HCT116 (cell line): Measurements from ENCODE around the gene RBM26. TPM values are rescaled to one million over a fixed set of nuclear protein-coding genes. Genes with fewer than 3 reads are reported as not detected.

Experiments used
- ATAC-seq: fragments of 200-7000 bp; cut with Tn5 transposase; 2 replicates; pipeline ENCODE4 v1.9.1; 2020; ENCODE audit warnings: mild to moderate bottlenecking, moderate library complexity
- BruUV-seq: library from RNA; stranded (reverse); fragments of 400-500 nt; replicated peaks from 2 replicates; lab custom pipeline; 2021; lab: Mats Ljungman, UMichigan
- CTCF ChIA-PET: fragments of 300-600 bp; sonication (Branson Sonifier 250); formaldehyde crosslinking; loops from one replicate; lab custom pipeline; 2021; ENCODE audit warnings: antibody characterized with exemption; lab: Charles Lee
- POLR2A ChIA-PET: fragments of 300-600, 350-600 bp; sonication (Branson Sonifier 250); formaldehyde crosslinking; loops from one replicate; lab custom pipeline; 2021; ENCODE audit warnings: antibody characterized with exemption; lab: Charles Lee
- RAD21 ChIA-PET, 2 experiments: fragments of 300-600 bp; sonication (Branson Sonifier 250); formaldehyde crosslinking; loops; one replicate each; lab custom pipeline; 2023; ENCODE audit warnings: low total read pairs in 2 of 2; ENCODE audit not compliant: uncharacterized antibody in 2 of 2, unreplicated experiment in 2 of 2, low non-redundant PET in 1 of 2; lab: Charles Lee
- DNase-seq: peaks from one replicate; pipeline ENCODE4 v3.0.0-alpha.2; 2010; ENCODE audit warnings: low read depth, low spot score
- H2AFZ ChIP-seq: fragments of 200-600 bp; shearing (Covaris generic), sonication (generic); 2 replicates; pipeline ENCODE4 v1.6.1; 2017; ENCODE audit warnings: low read depth, mixed run types, mixed read lengths, antibody characterized with exemption, low read length; ENCODE audit not compliant: poor library complexity, severe bottlenecking
- H3K27ac ChIP-seq: 2 replicates; pipeline ENCODE4 v1.5.1; 2012; ENCODE audit warnings: low read depth, low read length
- H3K27me3 ChIP-seq: fragments of 200-600 bp; sonication (generic); 2 replicates; pipeline ENCODE4 v1.6.1; 2016; ENCODE audit warnings: mixed run types, low read length, mixed read lengths; ENCODE audit not compliant: insufficient read depth
- H3K36me3 ChIP-seq, 2 experiments: fragments of 200-500 bp in 1 of 2; fragments of 200-600 bp in 1 of 2; sonication (Bioruptor generic) in 1 of 2; sonication (generic) in 1 of 2; 2 replicates each; pipeline versions ENCODE4 v1.5.1 to v1.6.1; 2014 to 2016; ENCODE audit warnings: low read length in 2 of 2, inconsistent platforms in 1 of 2, mixed read lengths in 1 of 2, mixed run types in 1 of 2; ENCODE audit not compliant: insufficient read depth in 2 of 2, control insufficient read depth in 1 of 2
- H3K4me1 ChIP-seq, 2 experiments: fragments of 200-600 bp in 1 of 2; sonication (generic) in 1 of 2; 2 replicates each; pipeline versions ENCODE4 v1.5.1 to v1.6.1; 2012 to 2017; ENCODE audit warnings: low read length in 2 of 2, inconsistent platforms in 1 of 2, mild to moderate bottlenecking in 1 of 2, mixed read lengths in 1 of 2, mixed run types in 1 of 2, moderate library complexity in 1 of 2; ENCODE audit not compliant: insufficient read depth in 2 of 2, control insufficient read depth in 1 of 2
- H3K4me2 ChIP-seq: fragments of 200-600 bp; sonication (generic); 2 replicates; pipeline ENCODE4 v1.6.1; 2017; ENCODE audit warnings: mixed run types, low read length, mixed read lengths
- H3K4me3 ChIP-seq, 2 experiments: fragments of 200-600 bp in 1 of 2; sonication (generic) in 1 of 2; replicated peaks in 1 of 2; 2 replicates each; pipeline ENCODE4 v1.5.1; 2011 to 2016; ENCODE audit warnings: low read length in 2 of 2, control low read depth in 1 of 2, low read depth in 1 of 2, mild to moderate bottlenecking in 1 of 2, mixed read lengths in 1 of 2, mixed run types in 1 of 2
- H3K79me2 ChIP-seq: fragments of 200-600 bp; sonication (generic); 2 replicates; pipeline ENCODE4 v1.6.1; 2017; ENCODE audit warnings: mild to moderate bottlenecking, mixed run types, low read length, moderate library complexity, mixed read lengths; ENCODE audit not compliant: insufficient read depth
- H3K9ac ChIP-seq: fragments of 200-600 bp; sonication (generic); 2 replicates; pipeline ENCODE4 v1.6.1; 2016; ENCODE audit warnings: low read length, mixed read lengths
- H3K9me2 ChIP-seq: fragments of 200-600 bp; sonication (generic), shearing (Covaris generic); 2 replicates; pipeline ENCODE4 v1.6.1; 2017; ENCODE audit warnings: mixed run types, mild to moderate bottlenecking, moderate library complexity; ENCODE audit not compliant: insufficient read depth
- H3K9me3 ChIP-seq, 2 experiments: fragments of 200-500 bp in 1 of 2; fragments of 200-600 bp in 1 of 2; sonication (Bioruptor generic) in 1 of 2; sonication (generic) in 1 of 2; 2 replicates each; pipeline ENCODE4 v1.6.1; 2014 to 2017; ENCODE audit warnings: low read length in 2 of 2, mixed read lengths in 2 of 2, inconsistent platforms in 1 of 2, low read depth in 1 of 2, mild to moderate bottlenecking in 1 of 2, mixed run types in 1 of 2, moderate library complexity in 1 of 2; ENCODE audit not compliant: control insufficient read depth in 1 of 2, insufficient read depth in 1 of 2
- H4K20me1 ChIP-seq: fragments of 200-600 bp; sonication (generic), shearing (Covaris generic); 2 replicates; pipeline ENCODE4 v1.6.1; 2017; ENCODE audit warnings: mixed run types, mild to moderate bottlenecking, moderate library complexity; ENCODE audit not compliant: insufficient read depth
- ATF3 ChIP-seq: IDR thresholded peaks from 2 replicates; pipeline ENCODE4 v1.6.1; 2012
- CBX3 ChIP-seq: IDR thresholded peaks from 2 replicates; pipeline ENCODE4 v1.6.1; 2012; ENCODE audit warnings: low read depth
- CEBPB ChIP-seq: IDR thresholded peaks from 2 replicates; pipeline ENCODE4 v1.6.1; 2012; ENCODE audit warnings: low read depth
- ELF1 ChIP-seq: IDR thresholded peaks from 2 replicates; pipeline ENCODE4 v1.6.1; 2012; ENCODE audit warnings: low read depth, borderline replicate concordance
- EZH2phosphoT487 ChIP-seq: fragments of 200-600 bp; IDR thresholded peaks from 2 replicates; pipeline ENCODE4 v1.6.1; 2018; ENCODE audit warnings: antibody characterized with exemption, borderline replicate concordance
- JUND ChIP-seq: IDR thresholded peaks from 2 replicates; pipeline ENCODE4 v1.6.1; 2012
- MAX ChIP-seq: IDR thresholded peaks from 2 replicates; pipeline ENCODE4 v1.6.1; 2012
- SIN3A ChIP-seq: IDR thresholded peaks from 2 replicates; pipeline ENCODE4 v1.6.1; 2012; ENCODE audit warnings: low read depth
- SP1 ChIP-seq: IDR thresholded peaks from 2 replicates; pipeline ENCODE4 v1.6.1; 2012; ENCODE audit warnings: low read depth
- TCF7L2 ChIP-seq: IDR thresholded peaks from 2 replicates; pipeline ENCODE4 v1.7.0; 2011; ENCODE audit warnings: borderline replicate concordance, inconsistent platforms; ENCODE audit not compliant: insufficient read depth, insufficient read length; ENCODE audit errors: extremely low read depth
- YY1 ChIP-seq: IDR thresholded peaks from 2 replicates; pipeline ENCODE4 v1.6.1; 2011; ENCODE audit warnings: low read length, low read depth, moderate library complexity, mild to moderate bottlenecking; ENCODE audit not compliant: insufficient replicate concordance; ENCODE audit errors: extremely low read depth
- ZNF274 ChIP-seq: fragments of 200-500 bp; sonication (Bioruptor generic); IDR thresholded peaks from 2 replicates; pipeline ENCODE4 v1.6.1; 2014; ENCODE audit warnings: mild to moderate bottlenecking, low read depth, low read length, inconsistent platforms
- intact Hi-C: fragments of 100-400 bp; cut with micrococcal nuclease; formaldehyde crosslinking; loops from 2 replicates; pipeline ENCODE4 v1.10.0; 2022
- total RNA-seq: library from RNA; stranded (reverse); gene quantifications from one replicate; pipeline ENCODE4 v1.2.1, GENCODE V29; 2021; ENCODE audit not compliant: unreplicated experiment
- TF ChIP-seq, protein P1 (sequence below), 3 experiments: fragments of 200-600 bp in 1 of 3; sonication (generic) in 1 of 3; IDR thresholded peaks in 2 of 3; conservative IDR thresholded peaks in 1 of 3; 2 replicates each; pipeline ENCODE4 v1.5.1; 2012 to 2017; ENCODE audit warnings: low read depth in 2 of 3, low read length in 2 of 3, antibody characterized with exemption in 1 of 3, borderline replicate concordance in 1 of 3, control low read depth in 1 of 3, mild to moderate bottlenecking in 1 of 3, mixed read lengths in 1 of 3, mixed run types in 1 of 3, moderate library complexity in 1 of 3; ENCODE audit not compliant: insufficient read depth in 1 of 3

RBM26 gene
- total RNA-seq, 1 experiment from 2014 or later = 52.5 TPM

DNA sequence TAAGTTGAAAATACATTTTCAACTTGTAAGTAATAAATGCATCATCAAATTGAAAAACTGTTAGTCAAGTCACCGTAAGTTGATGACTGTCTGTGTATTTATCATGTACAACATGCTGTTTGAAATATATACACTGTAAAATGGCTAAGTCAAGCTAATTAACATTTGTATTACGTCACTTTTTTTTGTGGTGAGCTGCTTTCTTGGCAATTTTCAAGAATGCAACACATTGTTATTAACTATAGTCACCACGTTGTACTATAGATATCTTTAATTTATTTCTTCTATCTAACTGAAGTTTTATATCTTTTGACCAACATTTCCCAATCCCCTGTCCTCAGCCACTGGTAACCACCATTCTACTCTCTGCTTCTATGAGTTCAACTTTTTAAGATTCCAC, 57.0 kb downstream of the RBM26 start:
- H3K4me2 ChIP-seq = no peak overlapping the region
- H4K20me1 ChIP-seq = peaks cover 7% of the 10 kb centered on the region; the same call in 1 of the 2 replicates
- H2AFZ ChIP-seq = no peak overlapping the region
- DNase-seq (no peak), ATAC-seq (no peak)
- no peaks in the 10 kb centered on the region for H3K4me1 ChIP-seq
- POLR2A ChIA-PET = no interaction called here
- no peak overlapping the region for H3K27ac ChIP-seq
- H3K9me3 ChIP-seq = no peaks in the 10 kb centered on the region
- H3K4me3 ChIP-seq = no peak overlapping the region
- H3K79me2 ChIP-seq = peaks cover 56% of the 10 kb centered on the region
- no peaks in the 10 kb centered on the region for H3K9me2 ChIP-seq
- CTCF ChIA-PET = interaction anchor here (1.5 to 1.6 kb wide), 2 partner anchors 42 to 192 kb away, joined by 4 to 5 read pairs; no protein-coding TSS in a partner anchor
- intact Hi-C loops = no loop called here
- RAD21 ChIA-PET = no interaction called here
- no peak for TF ChIP-seq CBX3
- TF ChIP-seq ATF3 = no peak
- no peak for TF ChIP-seq ZNF274
- TF ChIP-seq, all 23 proteins: peak for 0
- Histone ChIP-seq H3K27me3 (no peaks in the 10 kb centered on the region), H3K36me3 (peaks cover 17 to 35% of the 10 kb centered on the region in 2 experiments), H3K9ac (no peak overlapping the region)
- BruUV-seq = no TSS peak

- Histone ChIP-seq H3K27ac (no peak overlapping the region), H3K9me2 (no peaks in the 10 kb centered on the region), H3K27me3 (no peaks in the 10 kb centered on the region), H3K4me2 (no peak overlapping the region), H3K36me3 (peaks cover 24 to 34% of the 10 kb centered on the region in 2 experiments), H3K79me2 (peaks cover 51% of the 10 kb centered on the region), H3K9me3 (no peaks in the 10 kb centered on the region), H3K9ac (no peak overlapping the region), H3K4me3 (no peak overlapping the region), H3K4me1 (no peaks in the 10 kb centered on the region), H2AFZ (no peak overlapping the region), H4K20me1 (peaks cover 7% of the 10 kb centered on the region; the same call in 1 of the 2 replicates)
- intact Hi-C loops = no loop called here
- DNase-seq = no peak
- RAD21 ChIA-PET = no interaction called here
- no TSS peak for BruUV-seq
- CTCF ChIA-PET = no interaction called here
- POLR2A ChIA-PET = no interaction called here
- TF ChIP-seq CBX3 (no peak), MAX (no peak), YY1 (no peak), ATF3 (no peak), ZNF274 (no peak), JUND (no peak), EZH2phosphoT487 (no peak), ELF1 (no peak), SP1 (no peak), SIN3A (no peak), TCF7L2 (no peak), CEBPB (no peak)
- TF ChIP-seq, protein P1, sequence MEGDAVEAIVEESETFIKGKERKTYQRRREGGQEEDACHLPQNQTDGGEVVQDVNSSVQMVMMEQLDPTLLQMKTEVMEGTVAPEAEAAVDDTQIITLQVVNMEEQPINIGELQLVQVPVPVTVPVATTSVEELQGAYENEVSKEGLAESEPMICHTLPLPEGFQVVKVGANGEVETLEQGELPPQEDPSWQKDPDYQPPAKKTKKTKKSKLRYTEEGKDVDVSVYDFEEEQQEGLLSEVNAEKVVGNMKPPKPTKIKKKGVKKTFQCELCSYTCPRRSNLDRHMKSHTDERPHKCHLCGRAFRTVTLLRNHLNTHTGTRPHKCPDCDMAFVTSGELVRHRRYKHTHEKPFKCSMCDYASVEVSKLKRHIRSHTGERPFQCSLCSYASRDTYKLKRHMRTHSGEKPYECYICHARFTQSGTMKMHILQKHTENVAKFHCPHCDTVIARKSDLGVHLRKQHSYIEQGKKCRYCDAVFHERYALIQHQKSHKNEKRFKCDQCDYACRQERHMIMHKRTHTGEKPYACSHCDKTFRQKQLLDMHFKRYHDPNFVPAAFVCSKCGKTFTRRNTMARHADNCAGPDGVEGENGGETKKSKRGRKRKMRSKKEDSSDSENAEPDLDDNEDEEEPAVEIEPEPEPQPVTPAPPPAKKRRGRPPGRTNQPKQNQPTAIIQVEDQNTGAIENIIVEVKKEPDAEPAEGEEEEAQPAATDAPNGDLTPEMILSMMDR (IDR thresholded peaks at IDR 0.05 in 2 of 3, conservative IDR thresholded peaks at IDR 0.05 in 1 of 3; ENCODE audit: borderline replicate concordance in 1 of 3, insufficient read depth in 1 of 3, low read depth in 2 of 3, low read length in 2 of 3) = no peak
- ATAC-seq = no peak
Measured at GRCh38 chr13:79346300-79346914, 59.6 kb downstream of the RBM26 start.
